GM12878 (cell line): ENCODE data around the gene CCL3. TPM values are rescaled to one million over a fixed set of nuclear protein-coding genes. Genes with fewer than 3 reads are reported as not detected.

ENCODE experiments used
- ATAC-seq: fragments of 200-7000 bp; cut with Tn5 transposase; 3 replicates; pipeline ENCODE4 v1.9.1; 2020; ENCODE audit warnings: mild to moderate bottlenecking, moderate library complexity
- BruUV-seq: library from RNA; stranded (reverse); fragments of 400-500 nt; replicated peaks from 2 replicates; lab custom pipeline; 2021; lab: Mats Ljungman, UMichigan
- CTCF ChIA-PET: fragments of 300-600 bp; sonication (Branson Sonifier 250); formaldehyde crosslinking; extraction: SDS; loops from one replicate; lab custom pipeline; 2021; ENCODE audit warnings: inconsistent platforms; lab: Yijun Ruan, JAX
- POLR2A ChIA-PET: fragments of 350-600 bp; formaldehyde crosslinking; extraction: SDS; loops from one replicate; lab custom pipeline; 2021; ENCODE audit warnings: inconsistent platforms; lab: Charles Lee
- RAD21 ChIA-PET: fragments of 300-600 bp; sonication (Branson Sonifier 250); formaldehyde crosslinking; loops from one replicate; lab custom pipeline; 2023; ENCODE audit warnings: antibody characterized with exemption; ENCODE audit not compliant: unreplicated experiment; lab: Charles Lee
- SMC1A ChIA-PET: fragments of 300-600 bp; sonication (Branson Sonifier 250); formaldehyde crosslinking; loops from one replicate; lab custom pipeline; 2023; ENCODE audit not compliant: unreplicated experiment, uncharacterized antibody; lab: Charles Lee
- DNase-seq: peaks from one replicate; pipeline ENCODE4 v3.0.0-alpha.2; 2011; ENCODE audit warnings: low read depth, low spot score
- FAIRE-seq: peaks from 3 replicates; lab custom pipeline; 2011; peaks lifted over from hg19 to GRCh38; lab: Jason Lieb, UNC
- H2AFZ ChIP-seq: 2 replicates; pipeline ENCODE4 v1.6.0; 2011; ENCODE audit warnings: low read depth, low read length, control low read depth; ENCODE audit not compliant: control insufficient read depth
- H3K27ac ChIP-seq: 2 replicates; pipeline ENCODE4 v1.5.1; 2011; ENCODE audit warnings: control low read depth; ENCODE audit not compliant: control insufficient read depth, insufficient read depth
- H3K27me3 ChIP-seq, 2 experiments: replicated peaks in 1 of 2; 2 replicates each; pipeline versions ENCODE4 v1.6.0 to v1.6.1; 2011; ENCODE audit warnings: low read length in 1 of 2; ENCODE audit not compliant: control insufficient read depth in 2 of 2, insufficient read depth in 2 of 2
- H3K36me3 ChIP-seq, 2 experiments: 2 replicates each; pipeline ENCODE4 v1.5.1; 2011; ENCODE audit warnings: low read length in 1 of 2; ENCODE audit not compliant: control insufficient read depth in 2 of 2, insufficient read depth in 2 of 2
- H3K4me1 ChIP-seq: 2 replicates; pipeline ENCODE4 v1.6.1; 2011; ENCODE audit warnings: mild to moderate bottlenecking, low read length, moderate library complexity, mixed read lengths; ENCODE audit not compliant: control insufficient read depth, insufficient read depth
- H3K4me2 ChIP-seq: 2 replicates; pipeline ENCODE4 v1.6.0; 2011; ENCODE audit warnings: control low read depth; ENCODE audit not compliant: control insufficient read depth, insufficient read depth
- H3K4me3 ChIP-seq: fragments of 200-600 bp; sonication (generic); 2 replicates; pipeline ENCODE4 v1.5.1; 2016
- H3K79me2 ChIP-seq: 2 replicates; pipeline ENCODE4 v1.6.0; 2011; ENCODE audit warnings: low read length; ENCODE audit not compliant: control insufficient read depth, insufficient read depth
- H3K9ac ChIP-seq: 2 replicates; pipeline ENCODE4 v1.8.0; 2011; ENCODE audit warnings: low read length, control low read depth, mixed read lengths; ENCODE audit not compliant: control insufficient read depth, insufficient read depth
- H3K9me3 ChIP-seq: replicated peaks from 3 replicates; pipeline ENCODE4 v1.5.1; 2011; ENCODE audit warnings: mild to moderate bottlenecking, low read length; ENCODE audit not compliant: control insufficient read depth, insufficient read depth
- H4K20me1 ChIP-seq: 2 replicates; pipeline ENCODE4 v1.6.0; 2011; ENCODE audit not compliant: control insufficient read depth, insufficient read depth
- ATF7 ChIP-seq: fragments of 450-650 bp; IDR thresholded peaks from 2 replicates; pipeline ENCODE4 v1.6.1; 2016; ENCODE audit warnings: low read depth, mild to moderate bottlenecking
- BMI1 ChIP-seq: fragments of 450-650 bp; IDR thresholded peaks from 2 replicates; pipeline ENCODE4 v1.6.1; 2016; ENCODE audit warnings: mild to moderate bottlenecking, moderate library complexity, borderline replicate concordance
- CREM ChIP-seq: IDR thresholded peaks from 2 replicates; pipeline ENCODE4 v1.6.1; 2014; ENCODE audit warnings: antibody characterized with exemption, low read depth
- CUX1 ChIP-seq: IDR thresholded peaks from 2 replicates; pipeline ENCODE4 v1.6.1; 2012; ENCODE audit warnings: improper control_type of control experiment, low read depth, low read length; ENCODE audit not compliant: insufficient replicate concordance
- EP300 ChIP-seq, 2 experiments: fragments of 150-350 bp in 1 of 2; IDR thresholded peaks; 2 replicates each; pipeline ENCODE4 v1.6.1; 2011 to 2012; ENCODE audit warnings: low read depth in 2 of 2, low read length in 2 of 2, borderline replicate concordance in 1 of 2, improper control_type of control experiment in 1 of 2, inconsistent platforms in 1 of 2; ENCODE audit not compliant: control insufficient read depth in 1 of 2
- MAX ChIP-seq: IDR thresholded peaks from 2 replicates; pipeline ENCODE4 v1.6.1; 2012; ENCODE audit warnings: low read depth, low read length, improper control_type of control experiment
- NBN ChIP-seq: fragments of 450-650 bp; IDR thresholded peaks from 2 replicates; pipeline ENCODE4 v1.6.1; 2016
- SUPT20H ChIP-seq: IDR thresholded peaks from 2 replicates; pipeline ENCODE4 v1.6.1; 2011; ENCODE audit warnings: low read depth, mild to moderate bottlenecking, low read length, moderate library complexity, borderline replicate concordance; ENCODE audit not compliant: control insufficient read depth
- ZNF24 ChIP-seq: fragments of 450-650 bp; IDR thresholded peaks from 2 replicates; pipeline ENCODE4 v1.6.1; 2017; ENCODE audit warnings: antibody characterized with exemption, mild to moderate bottlenecking
- ZNF622 ChIP-seq: fragments of 450-650 bp; IDR thresholded peaks from 2 replicates; pipeline ENCODE4 v1.6.1; 2017; ENCODE audit warnings: mild to moderate bottlenecking, inconsistent platforms
- WGBS: methylation state at CpG from one replicate; pipeline ENCODE4 v1.1.6; 2016; ENCODE audit warnings: low lambda C conversion rate; ENCODE audit not compliant: insufficient replicate concordance, insufficient coverage; ENCODE audit errors: missing lambda C conversion rate; 5-methylcytosine and 5-hydroxymethylcytosine counted together
- in situ Hi-C: fragments of 300-500 bp; cut with MboI; formaldehyde crosslinking; loops from 9 replicates; pipeline ENCODE4 v1.14.3; 2018; ENCODE audit warnings: mixed read lengths
- intact Hi-C: fragments of 100-400 bp; cut with micrococcal nuclease; formaldehyde crosslinking; loops from one replicate; pipeline ENCODE4 v1.14.2; 2022; ENCODE audit not compliant: unreplicated experiment
- polyA plus RNA-seq, 11 experiments: library from polyadenylated mRNA; depleted of rRNA in 4 of 11; unstranded in 6 of 11; stranded (reverse) in 5 of 11; fragments of >200 nt; fragmentation: Nextera tagmentation in 4 of 11; fragmentation: Illumina TruSeq in 1 of 11; extraction: Ambion mirVana in 4 of 11; extraction: Trizol in 1 of 11; gene quantifications; 1 replicate in 1 of 11; 2 replicates in 10 of 11; pipeline versions ENCODE4 v1.2.1 to v1.2.3, GENCODE V29; 2011 to 2016; ENCODE audit warnings: inconsistent platforms in 2 of 11, missing spikeins in 2 of 11, low read depth in 1 of 11
- total RNA-seq, 4 experiments: library from RNA; depleted of rRNA in 3 of 4; stranded (reverse); fragments of >200 nt in 3 of 4; fragmentation: Illumina TruSeq in 1 of 4; extraction: Trizol in 1 of 4; gene quantifications; 2 replicates each; pipeline versions ENCODE4 v1.2.1 to v1.2.3, GENCODE V29; 2013 to 2021

CCL3 gene
- total and polyA plus RNA-seq, 10 of the 15 experiments (the other 5 are each of a cell fraction or from before 2014, with no cell fraction given) = 96.5 to 1,488 (median 199) TPM

GRCh38 chr17:36131931-36132330 lies 42.0 kb upstream of the CCL3 start:
- Histone ChIP-seq H4K20me1 (no peaks in the 10 kb centered on the region), H3K36me3 (no peaks in the 10 kb centered on the region), H3K4me2 (peak overlapping the region; percentile 45; the same call in 1 of the 2 replicates), H3K9ac (no peak overlapping the region), H3K4me1 (peaks cover 43% of the 10 kb centered on the region), H2AFZ (no peak overlapping the region), H3K27ac (no peak overlapping the region), H3K79me2 (no peaks in the 10 kb centered on the region), H3K9me3 (no peaks in the 10 kb centered on the region; the same call in 2 of the 3 replicates), H3K27me3 (no peaks in the 10 kb centered on the region), H3K4me3 (no peak overlapping the region)
- RAD21 ChIA-PET = interaction anchor here (0.6 to 6.3 kb wide), 15 partner anchors 10 to 245 kb away, joined by 3 to 58 read pairs (median 8); partner anchors contain the start of genes CCL3, CCL3L1, CCL3L3 and CCL4
- POLR2A ChIA-PET = interaction anchor here (1.0 to 3.1 kb wide), 6 partner anchors 9 to 42 kb away, joined by 5 to 14 read pairs (median 6); partner anchors contain the start of gene CCL3
- in situ Hi-C loops = loop anchor here (25.0 kb wide), 1 partner anchor 355 kb away; the partner anchor contains the start of gene ZNHIT3
- no TSS peak for BruUV-seq
- 94% methylated on average over 3 of the region's 3 CpGs for whole genome bisulfite sequencing
- ATAC-seq (peak; percentile 75), DNase-seq (no peak), FAIRE-seq (no peak)
- SMC1A ChIA-PET = interaction anchor here (1.2 to 11.5 kb wide), 14 partner anchors 12 to 255 kb away, joined by 3 to 128 read pairs (median 10); partner anchors contain the start of genes CCL3 and CCL4
- no peak for TF ChIP-seq ZNF622
- TF ChIP-seq ZNF24 = no peak
- TF ChIP-seq NBN = no peak
- 0 out of 2 replicates have a peak, but pooled peaks have one; percentile 19 for TF ChIP-seq CREM
- TF ChIP-seq BMI1 = 0 out of 2 replicates have a peak, but pooled peaks have one; percentile 21
- no peak for TF ChIP-seq MAX
- TF ChIP-seq SUPT20H = no peak
- TF ChIP-seq EP300 (IDR thresholded peaks at IDR 0.05; ENCODE audit: borderline replicate concordance in 1 of 2, control insufficient read depth in 1 of 2, low read depth in 2 of 2, low read length in 2 of 2) = 0 out of 4 replicates have a peak, but pooled peaks of 1 of the 2 experiments have one; percentile 6
- TF ChIP-seq ATF7 = no peak; the same call in 1 of the 2 replicates
- TF ChIP-seq CUX1 = no peak
- intact Hi-C loops = loop anchor here (5.0 kb wide), 1 partner anchor 40 kb away; the partner anchor contains the start of gene CCL3
- CTCF ChIA-PET = interaction anchor here (0.6 to 4.9 kb wide), 9 partner anchors 8 to 162 kb away, joined by 3 to 28 read pairs (median 14); partner anchors contain the start of gene CCL3
